Measurements from ENCODE around the gene RPTOR. TPM values are rescaled to one million over a fixed set of nuclear protein-coding genes. Genes with fewer than 3 reads are reported as not detected.

RPTOR gene
- polyA plus RNA-seq, 1 of the 3 experiments (the other 2 are of a cell fraction): 14.9 TPM

GRCh38 chr17:80772906-80773242, 228.2 kb downstream of the RPTOR start:
- ChIA-PET POLR2A (no interaction called here), CTCF (interaction anchor here (1.2 to 1.9 kb wide), 2 partner anchors 10 to 86 kb away, joined by 4 to 7 read pairs; no protein-coding TSS in a partner anchor)
- Histone ChIP-seq H3K27me3 (ENCODE audit: insufficient read depth) (no peaks in the 10 kb centered on the region), H3F3A (replicated peaks; ENCODE audit: insufficient read depth) (no peaks in the 10 kb centered on the region), H3K4me2 (no peak overlapping the region), H3K27ac (ENCODE audit: low read depth in 2 of 2, low read length in 1 of 2) (peak overlapping the region in 1 of 2 experiments; percentile 56; a peak in 1 of 4 replicates), H4K20me1 (ENCODE audit: insufficient read depth) (no peaks in the 10 kb centered on the region), H3K9me2 (no peaks in the 10 kb centered on the region), H3K4me1 (ENCODE audit: control insufficient read depth in 1 of 2, insufficient read depth in 2 of 2, low read depth in 1 of 2, low read length in 1 of 2) (peaks cover 0 to 36% of the 10 kb centered on the region in 2 experiments; a peak in 2 of 4 replicates), H3K9me3 (no peaks in the 10 kb centered on the region), H3K79me2 (ENCODE audit: insufficient read depth) (no peaks in the 10 kb centered on the region), H3K4me3 (ENCODE audit: low read depth in 2 of 2, low read length in 1 of 2) (no peak overlapping the region), H3K36me3 (replicated peaks in 1 of 2; ENCODE audit: control insufficient read depth in 1 of 2, insufficient read depth in 2 of 2, low read length in 1 of 2) (peaks cover 6 to 7% of the 10 kb centered on the region in 2 experiments), H2AFZ (ENCODE audit: low read depth) (no peak overlapping the region), H3K9ac (no peak overlapping the region)
- TF ChIP-seq TAF1 (IDR thresholded peaks at IDR 0.05; ENCODE audit: borderline replicate concordance, low read depth, low read length) (no peak), RFX5 (IDR thresholded peaks at IDR 0.05; ENCODE audit: low read length) (no peak), SMC3 (IDR thresholded peaks at IDR 0.05; ENCODE audit: low read depth, low read length) (no peak)
- WGBS (ENCODE audit: low lambda C conversion rate): 87% methylated on average over 8 of the region's 8 CpGs
- no peak for DNase-seq

GRCh38 chr17:80773243-80773991, 228.8 kb downstream of the RPTOR start:
- Histone ChIP-seq H3K4me1 (ENCODE audit: control insufficient read depth in 1 of 2, insufficient read depth in 2 of 2, low read depth in 1 of 2, low read length in 1 of 2) (peaks cover 0 to 36% of the 10 kb centered on the region in 2 experiments; a peak in 2 of 4 replicates), H3K4me2 (no peak overlapping the region), H3K9me3 (no peaks in the 10 kb centered on the region), H4K20me1 (ENCODE audit: insufficient read depth) (no peaks in the 10 kb centered on the region), H3K9me2 (no peaks in the 10 kb centered on the region), H3K79me2 (ENCODE audit: insufficient read depth) (no peaks in the 10 kb centered on the region), H2AFZ (ENCODE audit: low read depth) (no peak overlapping the region), H3K27ac (ENCODE audit: low read depth in 2 of 2, low read length in 1 of 2) (peak overlapping the region in 1 of 2 experiments; percentile 56; a peak in 2 of 4 replicates), H3K36me3 (replicated peaks in 1 of 2; ENCODE audit: control insufficient read depth in 1 of 2, insufficient read depth in 2 of 2, low read length in 1 of 2) (peaks cover 7 to 10% of the 10 kb centered on the region in 2 experiments), H3K9ac (no peak overlapping the region), H3K27me3 (ENCODE audit: insufficient read depth) (no peaks in the 10 kb centered on the region), H3F3A (replicated peaks; ENCODE audit: insufficient read depth) (no peaks in the 10 kb centered on the region), H3K4me3 (ENCODE audit: low read depth in 2 of 2, low read length in 1 of 2) (no peak overlapping the region)
- POLR2A ChIA-PET: no interaction called here
- CTCF ChIA-PET: interaction anchor here (0.7 to 1.9 kb wide), 7 partner anchors 9 to 198 kb away, joined by 3 to 7 read pairs (median 4); no protein-coding TSS in a partner anchor
- WGBS (ENCODE audit: low lambda C conversion rate): 81% methylated on average over 19 of the region's 19 CpGs
- DNase-seq: peak; percentile 78
- TF ChIP-seq USF1 (IDR thresholded peaks at IDR 0.05; ENCODE audit: borderline replicate concordance, low read depth): no peak
- TF ChIP-seq JUND (IDR thresholded peaks at IDR 0.05): no peak
- no peak for TF ChIP-seq NRF1 (IDR thresholded peaks at IDR 0.05; ENCODE audit: low read depth, low read length)
- peak; percentile 13; the same call in 1 of the 2 replicates for TF ChIP-seq RAD21 (IDR thresholded peaks at IDR 0.05; ENCODE audit: low read length)
- peak; percentile 21; the same call in 1 of the 2 replicates for TF ChIP-seq CTCF (IDR thresholded peaks at IDR 0.05)
